A172 (cell line): Measurements from ENCODE around the gene TFPT. TPM values are rescaled to one million over a fixed set of nuclear protein-coding genes. Genes with fewer than 3 reads are reported as not detected.

Source experiments
- DNase-seq: peaks from one replicate; pipeline ENCODE4 v3.0.0-alpha.2; 2015; ENCODE audit warnings: low spot score
- total RNA-seq: library from RNA; depleted of rRNA; stranded (reverse); fragments of >200 nt; shearing (Covaris generic); gene quantifications from 2 replicates; pipeline ENCODE4 v1.2.3, GENCODE V29; 2014; rRNA removed

TFPT gene
- 49.9 and 53.8 TPM in 2 replicates for total RNA-seq

GRCh38 chr19:54115109-54116063, at the start of gene TFPT, which contains the start of gene PRPF31:
TSS of gene TFPT (minus strand) at chr19:54115657. CDS start at chr19:54115269, 388 bp downstream.
TSS of gene PRPF31 (plus strand) at chr19:54115754. CDS start at chr19:54118279, 2,525 bp downstream.
- peak; percentile 99 for DNase-seq

GRCh38 chr19:54165222-54165621, 49.8 kb upstream of the TFPT start:
- no peak for DNase-seq

GRCh38 chr19:54164369-54165068, 49.1 kb upstream of the TFPT start:
- DNase-seq, result no peak

- DNase-seq, result no peak
Observed at GRCh38 chr19:54162884-54163283, 47.4 kb upstream of the TFPT start.

GRCh38 chr19:54162241-54162805, 46.9 kb upstream of the TFPT start:
- DNase-seq, result no peak

GRCh38 chr19:54160854-54161253, 45.4 kb upstream of the TFPT start:
- no peak for DNase-seq

GRCh38 chr19:54160182-54160811, 44.8 kb upstream of the TFPT start:
- DNase-seq, result no peak

GRCh38 chr19:54159352-54160181, 44.1 kb upstream of the TFPT start, which contains the start of gene LENG1:
TSS of gene LENG1 (minus strand) at chr19:54159721. CDS start at chr19:54159695, 26 bp downstream.
- peak; percentile 100 for DNase-seq

- DNase-seq, result peak; percentile 46
Observed at GRCh38 chr19:54158812-54159351, 43.4 kb upstream of the TFPT start.

GRCh38 chr19:54156953-54157352, 41.5 kb upstream of the TFPT start:
- no peak for DNase-seq

GRCh38 chr19:54156490-54156889, 41.0 kb upstream of the TFPT start:
- DNase-seq, result no peak

GRCh38 chr19:54155694-54156093, 40.2 kb upstream of the TFPT start:
- DNase-seq, result no peak

GRCh38 chr19:54154603-54155345, 39.3 kb upstream of the TFPT start:
- DNase-seq, result peak; percentile 90

- DNase-seq, result no peak
Observed at GRCh38 chr19:54153731-54154326, 38.4 kb upstream of the TFPT start.

GRCh38 chr19:54152878-54153524, 37.5 kb upstream of the TFPT start:
- no peak for DNase-seq

- DNase-seq, result no peak
Observed at GRCh38 chr19:54152267-54152666, 36.8 kb upstream of the TFPT start.

- no peak for DNase-seq
Observed at GRCh38 chr19:54151362-54152035, 36.0 kb upstream of the TFPT start.
